GM18526 (cell line): ENCODE measurements around the gene ZFAND3.

Experiments
- POLR2A ChIP-seq: IDR thresholded peaks from 3 replicates; pipeline ENCODE4 v1.6.1; 2011; ENCODE audit not compliant: insufficient read length; ENCODE audit errors: extremely low read depth

The ZFAND3 gene

DNA sequence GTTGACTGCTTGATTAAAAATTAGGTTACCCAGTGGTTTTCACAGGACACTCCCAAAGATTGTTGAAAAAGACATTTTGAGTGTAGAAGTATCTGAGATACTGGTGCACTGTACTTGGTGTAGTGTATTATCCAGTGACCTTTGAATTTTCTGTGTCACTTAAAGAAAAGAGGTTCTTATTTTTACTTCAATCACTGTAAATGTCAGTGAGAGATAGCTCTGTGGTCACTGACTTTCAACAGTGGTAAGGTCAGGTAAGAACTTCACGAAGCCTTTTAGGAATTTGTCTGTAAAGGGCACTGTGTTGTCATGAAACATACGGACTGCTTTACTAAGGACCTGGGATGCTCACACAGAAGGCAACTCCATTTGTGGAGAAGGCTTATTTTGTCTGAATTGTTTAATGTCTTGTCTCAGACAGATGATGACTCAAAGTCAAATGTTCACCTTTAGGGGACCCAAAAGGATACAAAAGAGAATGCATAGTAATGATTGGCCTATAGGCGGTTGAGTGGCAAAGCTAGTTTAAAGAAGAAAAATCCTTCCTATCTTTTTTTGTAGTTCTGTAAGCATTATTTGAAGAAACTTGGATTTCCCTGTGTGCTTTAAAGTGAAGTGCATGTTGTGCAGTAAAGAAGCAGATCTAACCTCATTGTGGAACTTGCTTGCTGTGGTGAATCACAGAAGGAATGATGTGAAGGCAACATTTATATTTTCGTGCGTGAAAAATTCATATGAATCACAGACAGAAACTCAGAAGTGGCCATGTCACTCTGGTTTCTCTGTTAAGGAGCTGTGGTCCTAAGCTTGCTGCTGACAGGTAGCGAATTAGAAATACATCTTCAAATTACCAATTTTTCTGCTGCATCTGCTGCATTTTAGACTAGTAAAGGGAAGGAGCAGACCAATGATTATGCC, 47.3 kb downstream of the ZFAND3 start:
- TF ChIP-seq POLR2A = no peak

DNA sequence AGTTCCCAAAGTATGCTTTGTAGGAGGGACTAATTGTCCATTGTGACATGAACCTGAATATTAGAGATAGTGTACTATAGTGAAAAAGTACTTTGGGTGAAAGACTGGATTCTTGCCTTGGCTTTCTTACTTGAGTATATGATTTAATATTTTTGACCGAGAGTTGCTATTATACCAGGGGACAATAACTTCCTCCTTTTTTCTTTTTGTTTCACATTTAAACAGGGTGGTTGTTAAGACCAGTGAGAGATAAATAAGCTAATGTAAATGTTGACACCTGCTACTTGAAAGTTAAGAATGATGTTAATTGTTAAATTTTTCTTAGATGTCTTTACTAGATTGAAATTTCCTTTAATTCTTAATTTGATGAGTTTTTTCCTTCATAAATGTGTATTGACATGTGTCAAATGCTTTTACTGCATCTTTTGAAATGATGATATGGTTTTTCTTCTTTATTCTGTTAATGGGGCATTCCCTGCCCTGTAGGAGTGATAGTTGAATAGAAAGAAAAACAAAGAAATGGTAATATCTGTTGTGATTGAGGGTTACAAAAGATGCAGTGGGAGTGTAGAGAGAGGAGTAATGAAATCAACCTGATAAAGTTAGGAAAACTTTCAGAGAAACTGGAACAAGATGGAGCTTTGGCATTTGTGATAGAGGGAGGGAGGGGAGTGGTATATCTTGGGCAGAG, 48.4 kb downstream of the ZFAND3 start:
- no peak for TF ChIP-seq POLR2A

DNA sequence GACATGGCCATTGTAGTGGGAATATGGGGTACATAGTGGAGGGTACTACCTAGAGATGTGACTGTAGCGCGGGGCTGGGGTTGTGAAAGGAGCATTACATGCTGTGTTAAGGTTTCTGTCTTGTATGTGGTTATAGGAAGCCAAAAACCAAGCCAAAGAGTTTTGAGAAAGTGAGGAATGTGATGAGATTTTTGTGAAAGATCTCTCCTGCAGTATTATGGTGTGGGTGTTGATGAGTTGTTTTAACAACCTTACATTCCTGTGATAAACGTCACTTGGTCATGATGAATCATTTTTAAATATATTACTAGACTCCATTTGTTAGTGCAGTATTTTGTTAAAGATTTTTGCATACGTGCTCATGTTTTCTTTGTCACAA, 48.9 kb downstream of the ZFAND3 start:
- no peak for TF ChIP-seq POLR2A

DNA sequence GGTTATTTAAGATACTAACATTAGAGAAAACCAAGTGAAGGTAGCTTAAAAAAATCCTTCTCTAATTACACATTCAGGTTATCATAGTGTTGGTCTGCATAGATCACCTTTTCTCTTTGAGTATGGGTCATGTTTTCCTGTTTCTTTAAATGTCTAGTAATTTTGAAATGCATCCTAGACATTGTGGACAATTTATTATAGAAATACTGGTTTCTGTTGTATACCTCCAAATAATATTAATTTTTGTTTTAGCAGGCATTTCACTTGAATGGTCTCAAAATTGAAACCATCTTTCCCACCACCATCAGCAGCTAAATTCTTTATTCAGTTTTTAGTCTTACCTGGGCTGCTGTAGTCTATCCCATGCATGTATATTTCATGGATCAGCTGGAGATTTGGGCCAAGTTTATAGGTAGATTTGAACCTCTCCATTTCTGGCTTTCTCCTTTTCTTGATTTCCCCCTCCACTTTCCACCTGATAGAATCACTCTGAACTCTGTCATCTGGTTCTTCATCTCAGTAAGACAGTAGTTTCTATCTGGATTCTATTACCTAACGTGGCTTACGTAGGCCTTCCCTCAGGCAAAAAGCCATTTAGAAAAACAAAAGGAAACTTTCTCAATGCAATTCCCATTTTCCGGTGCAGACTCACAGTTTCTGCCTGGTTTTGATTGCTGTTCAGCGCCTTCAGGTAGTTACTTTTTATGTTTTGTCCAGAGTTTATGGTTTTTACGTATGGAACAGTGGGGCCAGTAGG, 52.3 kb downstream of the ZFAND3 start:
- TF ChIP-seq POLR2A = no peak

DNA sequence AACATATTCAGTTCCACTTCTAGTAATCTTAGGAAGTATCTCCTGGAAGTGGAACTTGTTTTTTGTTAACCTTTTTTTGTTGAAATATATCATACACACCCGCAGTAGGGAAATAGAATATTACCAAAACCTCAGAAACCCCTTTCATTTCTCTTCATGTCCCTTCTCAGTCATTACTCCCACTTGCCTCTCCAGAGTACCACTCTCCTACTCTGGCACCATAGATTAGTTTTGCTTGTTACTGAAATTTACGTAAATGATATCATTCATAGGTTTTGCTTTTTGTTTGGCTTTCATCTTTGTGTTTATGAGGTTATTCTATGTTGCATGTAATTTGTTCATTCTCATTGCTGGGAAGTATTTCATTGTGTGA, 52.8 kb downstream of the ZFAND3 start:
- no peak for TF ChIP-seq POLR2A

DNA sequence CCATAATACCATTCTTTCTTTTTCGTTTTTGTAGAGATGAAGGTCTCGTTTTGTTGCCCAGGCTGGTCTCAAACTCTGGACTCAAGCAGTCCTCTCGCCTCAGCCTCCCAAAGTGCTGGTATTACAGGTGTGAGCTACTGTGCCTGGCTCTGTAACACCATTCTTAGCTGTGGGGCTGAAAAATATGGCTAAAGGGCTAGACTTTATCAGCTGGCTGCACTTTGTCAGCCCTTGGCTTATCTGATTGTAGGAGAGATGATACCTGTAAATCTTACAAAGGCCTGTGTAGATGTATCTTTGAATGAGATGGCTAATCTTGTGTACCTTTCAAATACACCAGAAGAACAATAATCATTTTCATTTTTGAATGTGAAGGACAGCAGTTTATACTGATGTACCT, 55.2 kb downstream of the ZFAND3 start:
- TF ChIP-seq POLR2A = no peak

DNA sequence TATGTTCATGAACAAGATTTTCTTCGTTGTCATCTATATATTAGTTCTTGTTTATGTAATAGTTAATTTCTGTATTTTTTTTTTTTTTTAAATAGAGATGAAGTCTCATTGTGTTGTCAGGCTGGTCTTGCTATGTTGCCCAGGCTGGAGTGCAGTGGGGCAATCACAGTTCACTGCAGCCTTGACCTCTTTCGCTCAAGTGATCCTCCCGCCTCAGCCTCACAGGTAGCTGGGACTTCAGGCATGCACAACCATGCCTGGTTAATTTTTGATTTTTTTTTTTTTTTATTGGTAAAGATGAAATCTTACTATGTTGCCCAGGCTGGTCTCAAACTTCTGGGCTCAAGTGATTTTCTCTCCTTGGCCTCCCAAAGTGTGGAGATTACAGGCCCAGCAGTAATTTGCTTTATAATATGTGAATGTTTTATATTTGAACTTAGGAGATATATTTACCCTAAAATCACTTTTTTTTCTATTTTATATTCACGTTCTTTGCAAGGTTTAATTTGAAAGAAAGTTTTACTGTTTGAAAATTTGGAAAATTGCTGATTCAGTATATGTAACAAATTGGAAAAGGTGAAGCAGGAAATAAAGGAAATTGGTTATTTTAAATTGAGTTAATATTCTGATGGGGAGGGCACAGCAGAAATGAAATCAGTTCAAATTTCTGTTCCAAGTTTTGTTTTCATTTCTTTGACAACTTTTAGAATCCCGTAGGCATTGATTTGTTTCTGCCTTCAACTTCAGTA, 56.2 kb downstream of the ZFAND3 start:
- TF ChIP-seq POLR2A = no peak

DNA sequence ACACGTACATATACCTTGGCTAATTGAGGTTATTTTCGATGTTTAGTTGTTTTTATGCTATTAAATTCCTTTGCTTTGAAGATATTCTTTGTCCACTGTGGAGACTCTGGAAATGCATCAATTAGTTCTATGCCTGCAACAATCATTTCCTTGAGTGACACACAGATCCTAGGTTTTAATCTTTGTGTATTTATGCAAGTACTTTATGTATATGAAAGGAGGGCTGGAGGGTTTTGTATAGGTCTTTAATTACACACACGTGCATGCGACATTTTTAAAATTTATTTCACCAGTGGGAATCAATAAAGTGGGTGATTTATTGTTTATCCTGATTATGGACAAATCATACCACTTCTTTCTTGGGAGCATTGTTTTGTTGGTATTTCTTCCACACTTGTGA, 57.3 kb downstream of the ZFAND3 start:
- no peak for TF ChIP-seq POLR2A

DNA sequence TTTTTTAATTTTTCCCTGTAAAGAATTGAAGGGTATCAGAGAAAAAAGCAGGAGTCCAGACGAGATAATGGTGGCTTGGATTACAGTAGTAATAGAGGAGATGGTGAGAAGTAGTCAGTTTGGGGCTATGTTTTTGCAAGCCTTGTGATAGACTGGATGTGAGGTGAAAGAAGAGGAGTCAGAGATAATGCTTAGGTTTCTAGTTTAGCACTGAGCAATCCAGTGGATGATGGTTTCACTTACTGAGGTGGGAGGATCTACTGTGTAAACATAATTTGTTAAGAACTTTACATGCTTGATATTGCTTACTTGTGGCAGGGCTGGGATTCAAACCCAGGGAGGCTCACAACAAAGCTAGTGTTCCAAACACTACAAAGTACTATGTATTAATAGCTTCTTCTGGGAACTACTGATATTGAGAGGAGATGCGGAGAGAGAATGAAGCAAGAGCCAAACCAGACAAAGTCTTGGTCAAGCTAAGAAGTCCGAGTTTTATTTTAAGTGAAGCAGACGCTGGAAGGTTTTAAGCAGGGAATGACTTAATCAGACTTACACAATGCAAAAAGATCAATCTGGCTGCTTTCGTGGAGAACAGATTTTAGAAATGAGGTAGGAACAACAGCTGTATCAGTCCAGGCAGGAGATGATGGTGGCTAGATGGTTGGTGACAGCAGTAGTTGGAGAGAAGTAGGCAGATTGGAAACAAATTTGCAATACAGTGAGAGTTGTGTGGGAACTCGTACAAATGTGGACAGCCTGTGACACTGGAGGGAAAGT, 58.0 kb downstream of the ZFAND3 start:
- TF ChIP-seq POLR2A = no peak

DNA sequence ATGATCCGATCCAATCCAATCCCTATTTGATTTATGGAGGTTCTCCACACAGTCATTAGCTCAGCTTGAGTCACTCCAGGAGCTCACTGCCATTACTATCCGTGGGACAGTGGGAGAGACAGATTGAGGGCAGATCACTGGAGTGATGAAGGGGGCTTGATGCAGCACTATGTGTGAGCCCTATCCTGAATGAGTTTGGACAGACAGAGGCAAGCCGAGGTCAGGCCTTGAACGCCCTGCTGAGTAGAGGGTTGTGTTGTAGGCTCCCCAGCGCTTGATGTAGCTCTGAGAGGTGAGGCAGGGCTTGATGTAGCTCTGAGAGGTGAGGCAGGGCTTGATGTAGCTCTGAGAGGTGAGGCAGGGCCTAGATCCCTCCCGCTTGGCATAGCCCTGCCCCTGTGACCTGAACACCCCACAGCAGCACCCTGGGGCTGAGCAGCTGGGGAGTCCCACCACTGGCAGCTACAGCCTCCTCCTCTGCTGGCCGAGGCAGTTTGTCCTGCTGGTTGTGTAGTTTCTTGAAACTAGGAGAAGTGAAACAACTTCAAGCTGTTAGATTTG, 58.7 kb downstream of the ZFAND3 start:
- TF ChIP-seq POLR2A = no peak

DNA sequence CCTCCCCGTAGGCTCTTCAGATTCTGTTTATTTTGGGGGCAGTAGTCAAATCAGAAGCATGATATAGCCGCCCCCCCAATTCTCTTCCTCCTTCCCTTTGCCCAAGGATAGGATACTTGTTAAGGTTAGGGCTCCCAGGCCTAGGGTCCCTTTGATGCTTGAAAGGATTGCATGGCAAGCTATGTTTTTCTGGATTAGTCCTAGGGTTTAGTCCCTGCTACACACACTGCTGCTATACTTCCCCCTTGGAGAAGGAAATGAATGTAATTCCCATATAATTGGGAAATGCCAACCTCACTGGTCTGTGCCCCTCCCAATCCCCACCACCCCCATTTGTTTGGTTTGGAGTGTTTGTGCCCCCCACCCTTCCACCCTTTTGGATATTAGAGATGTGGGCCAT, 62.8 kb downstream of the ZFAND3 start:
- no peak for TF ChIP-seq POLR2A

DNA sequence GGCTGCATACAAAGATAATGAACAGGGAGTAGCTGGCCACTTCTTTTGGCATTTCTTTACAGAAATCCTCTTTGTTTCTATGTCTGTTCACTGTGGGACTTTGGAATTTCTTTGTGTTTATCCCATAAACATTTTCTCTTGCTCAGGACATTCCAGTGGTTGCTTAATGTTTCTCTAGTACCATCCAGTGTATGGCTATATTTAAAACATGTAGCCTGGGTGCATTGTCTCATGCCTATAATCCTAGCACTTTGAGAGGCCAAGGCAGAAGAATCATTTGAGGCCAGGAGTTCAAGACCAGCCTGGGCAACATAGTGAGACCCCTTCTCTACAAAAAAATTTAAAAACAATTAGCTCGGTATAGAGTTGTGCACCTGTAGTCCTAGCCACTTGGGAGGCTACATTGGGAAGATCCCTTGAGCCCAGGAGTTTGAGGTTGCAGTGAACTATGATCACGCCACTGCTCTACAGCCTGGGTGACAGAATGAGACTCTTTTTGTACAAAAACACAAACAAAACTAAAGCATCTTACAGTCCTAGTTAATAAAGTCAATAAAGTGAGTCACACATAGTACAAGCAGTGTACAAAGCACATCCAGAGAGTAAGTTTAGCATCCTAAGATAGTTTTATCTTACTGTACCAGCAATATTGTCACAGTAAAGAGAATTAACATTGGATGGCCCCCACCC, 63.3 kb downstream of the ZFAND3 start:
- no peak for TF ChIP-seq POLR2A

DNA sequence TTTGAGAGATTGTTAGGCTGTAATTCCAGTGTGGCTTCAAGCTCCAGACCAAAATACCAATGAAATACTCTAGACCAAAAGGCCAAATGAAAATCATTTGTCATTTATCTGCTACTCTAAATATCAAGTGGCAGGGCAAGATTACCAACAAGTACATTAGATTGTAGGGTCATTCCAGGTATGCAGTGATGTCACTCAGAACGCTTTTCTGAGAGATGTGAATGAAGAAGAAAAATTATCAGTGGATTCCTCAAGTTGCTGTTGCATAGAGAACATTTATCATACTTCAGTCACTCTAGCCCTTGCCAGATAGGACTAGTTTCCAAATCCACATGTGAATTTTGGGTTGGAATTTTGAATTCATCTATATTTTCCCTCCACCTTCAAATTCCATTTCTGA, 65.0 kb downstream of the ZFAND3 start:
- no peak for TF ChIP-seq POLR2A
